Measurements from ENCODE around the gene TGM2. TPM values are rescaled to one million over a fixed set of nuclear protein-coding genes. Genes with fewer than 3 reads are reported as not detected.

TGM2 gene
- total RNA-seq, 4 donors from 2014 or later, result 163 to 385 (median 188) TPM

DNA sequence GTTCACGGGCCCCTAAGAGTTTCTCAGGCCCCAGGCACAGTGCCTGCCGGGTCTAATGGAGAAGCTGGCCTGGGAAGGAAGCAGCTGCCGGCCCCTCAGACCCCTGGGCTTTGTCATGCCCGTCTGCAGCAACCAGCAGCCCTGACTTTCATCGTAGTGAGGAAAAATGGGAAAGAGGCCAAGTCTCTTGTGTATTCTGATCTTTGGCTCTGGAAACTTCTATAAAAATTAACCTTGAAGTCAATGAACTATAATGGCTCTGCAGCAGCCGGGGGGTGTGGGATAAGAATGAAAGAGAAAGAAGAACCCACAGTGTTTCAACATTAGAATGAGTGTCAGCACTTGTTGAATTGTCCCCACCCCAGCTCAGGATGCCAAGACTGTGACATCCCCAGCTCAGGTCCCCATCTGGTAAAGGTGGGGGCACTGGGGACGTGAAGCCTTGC lies 12.9 kb downstream of the TGM2 start:
- Histone ChIP-seq H3K4me3 (peak overlapping the region in 1 of 2 donors; percentile 1), H3K9me3 (no peaks in the 10 kb centered on the region), H3K27ac (peak overlapping the region; percentile 58 to 89 (median 88)), H3K36me3 (peaks cover 0 to 63% of the 10 kb centered on the region in 2 donors), H3K27me3 (no peaks in the 10 kb centered on the region), H3K4me1 (peaks cover 0 to 82% (median 21%) of the 10 kb centered on the region in 3 donors)
- ATAC-seq, result peak; percentile 40
- WGBS, 2 donors (ENCODE audit: low coverage in 1 of 2), result 6 to 9% methylated on average over 5 to 7 of the region's 7 CpGs
- no peak for TF ChIP-seq POLR2A (IDR thresholded peaks at IDR 0.05)
- TF ChIP-seq POLR2AphosphoS5 (IDR thresholded peaks at IDR 0.05), result no peak
- TF ChIP-seq, protein P1, sequence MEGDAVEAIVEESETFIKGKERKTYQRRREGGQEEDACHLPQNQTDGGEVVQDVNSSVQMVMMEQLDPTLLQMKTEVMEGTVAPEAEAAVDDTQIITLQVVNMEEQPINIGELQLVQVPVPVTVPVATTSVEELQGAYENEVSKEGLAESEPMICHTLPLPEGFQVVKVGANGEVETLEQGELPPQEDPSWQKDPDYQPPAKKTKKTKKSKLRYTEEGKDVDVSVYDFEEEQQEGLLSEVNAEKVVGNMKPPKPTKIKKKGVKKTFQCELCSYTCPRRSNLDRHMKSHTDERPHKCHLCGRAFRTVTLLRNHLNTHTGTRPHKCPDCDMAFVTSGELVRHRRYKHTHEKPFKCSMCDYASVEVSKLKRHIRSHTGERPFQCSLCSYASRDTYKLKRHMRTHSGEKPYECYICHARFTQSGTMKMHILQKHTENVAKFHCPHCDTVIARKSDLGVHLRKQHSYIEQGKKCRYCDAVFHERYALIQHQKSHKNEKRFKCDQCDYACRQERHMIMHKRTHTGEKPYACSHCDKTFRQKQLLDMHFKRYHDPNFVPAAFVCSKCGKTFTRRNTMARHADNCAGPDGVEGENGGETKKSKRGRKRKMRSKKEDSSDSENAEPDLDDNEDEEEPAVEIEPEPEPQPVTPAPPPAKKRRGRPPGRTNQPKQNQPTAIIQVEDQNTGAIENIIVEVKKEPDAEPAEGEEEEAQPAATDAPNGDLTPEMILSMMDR (IDR thresholded peaks at IDR 0.05), result no peak
- TF ChIP-seq EP300 (IDR thresholded peaks at IDR 0.05), result no peak

DNA sequence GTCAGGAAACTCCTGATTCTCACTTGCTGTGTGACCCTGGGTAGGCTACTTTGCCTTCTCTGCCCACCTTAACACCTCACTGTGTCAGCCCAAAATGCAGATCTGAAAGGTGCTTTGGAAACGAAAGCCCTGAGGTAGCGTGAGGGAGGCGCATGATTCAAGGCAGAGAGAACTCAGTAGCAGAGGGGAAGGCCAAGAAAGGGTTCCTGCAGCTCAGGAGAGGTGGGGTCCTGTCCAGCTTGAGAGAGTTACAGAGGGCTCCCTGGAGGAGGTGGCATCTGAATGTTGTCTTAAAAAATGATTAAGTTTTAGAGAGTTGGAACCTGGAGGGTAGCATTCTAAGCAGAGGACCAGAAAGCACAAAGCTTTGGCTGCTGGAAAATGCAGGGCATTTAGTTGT lies 13.6 kb downstream of the TGM2 start:
- 88% methylated on average over 3 of the region's 3 CpGs; no CpG with 5 or more reads in 1 of the 2 donors for WGBS, 2 donors (ENCODE audit: low coverage in 1 of 2)
- Histone ChIP-seq H3K4me1 (peaks cover 0 to 75% (median 16%) of the 10 kb centered on the region in 3 donors), H3K36me3 (peaks cover 0 to 70% of the 10 kb centered on the region in 2 donors), H3K27ac (peak overlapping the region in 3 of 4 donors; percentile 88 to 89 (median 89)), H3K27me3 (no peaks in the 10 kb centered on the region), H3K9me3 (no peaks in the 10 kb centered on the region), H3K4me3 (no peak overlapping the region)
- ATAC-seq, result no peak
- TF ChIP-seq EP300 (IDR thresholded peaks at IDR 0.05), result no peak
- TF ChIP-seq POLR2A (IDR thresholded peaks at IDR 0.05), result no peak
- TF ChIP-seq, protein P1 (IDR thresholded peaks at IDR 0.05), result no peak
- no peak for TF ChIP-seq POLR2AphosphoS5 (IDR thresholded peaks at IDR 0.05)

DNA sequence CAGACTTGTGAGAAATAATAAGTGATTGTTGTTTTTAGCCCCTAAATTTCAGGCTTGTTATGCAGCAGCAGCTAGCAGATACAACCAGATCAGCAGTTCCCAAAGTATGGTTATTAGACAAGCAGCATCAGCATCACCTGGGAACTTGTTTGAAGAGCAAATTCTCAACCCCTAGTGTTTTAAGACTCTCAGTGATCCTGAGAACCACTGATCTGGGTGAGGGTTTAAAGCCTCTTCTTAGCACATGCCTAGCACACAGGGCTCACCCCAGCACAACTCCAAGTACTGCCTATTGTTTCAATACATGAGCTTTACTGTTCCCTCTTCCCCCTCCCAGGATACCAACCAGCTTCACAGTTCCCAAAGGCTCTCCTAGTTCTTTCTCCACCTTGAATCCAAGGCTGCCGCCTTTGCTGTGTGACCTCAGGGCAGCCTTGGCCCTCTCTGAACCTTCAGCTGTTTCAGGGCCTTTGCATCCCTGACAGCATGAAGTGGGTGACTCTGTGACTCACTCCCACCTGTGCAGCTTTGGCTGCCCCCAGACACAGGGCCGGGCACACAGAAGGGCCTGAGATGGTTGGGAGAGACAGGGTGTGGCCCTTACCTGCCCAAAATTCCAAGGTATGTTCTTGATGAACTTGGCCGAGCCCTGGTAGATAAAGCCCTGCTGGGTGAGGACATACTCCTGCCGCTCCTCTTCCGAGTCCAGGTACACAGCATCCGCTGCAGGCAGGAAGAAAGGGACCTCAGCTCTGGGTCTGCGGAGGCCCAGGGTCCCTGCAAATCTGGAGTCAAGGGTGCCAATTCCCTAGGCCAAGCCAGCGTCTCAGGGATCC lies 14.5 kb downstream of the TGM2 start:
- no peak for TF ChIP-seq POLR2A (IDR thresholded peaks at IDR 0.05)
- no peak for TF ChIP-seq POLR2AphosphoS5 (IDR thresholded peaks at IDR 0.05)
- no peak for TF ChIP-seq EP300 (IDR thresholded peaks at IDR 0.05)
- TF ChIP-seq, protein P1 (IDR thresholded peaks at IDR 0.05), result no peak
- no peaks in the 10 kb centered on the region for H3K27me3 ChIP-seq
- no peak overlapping the region for H3K4me3 ChIP-seq
- H3K9me3 ChIP-seq, result no peaks in the 10 kb centered on the region
- no peak for ATAC-seq
- peaks cover 0 to 70% of the 10 kb centered on the region in 2 donors for H3K36me3 ChIP-seq
- peak overlapping the region in 2 of 4 donors; percentile 3 to 88 for H3K27ac ChIP-seq
- WGBS, 2 donors (ENCODE audit: low coverage in 1 of 2), result 100% methylated on average over 1 to 3 of the region's 8 CpGs
- H3K4me1 ChIP-seq, result peaks cover 0 to 70% (median 14%) of the 10 kb centered on the region in 3 donors

DNA sequence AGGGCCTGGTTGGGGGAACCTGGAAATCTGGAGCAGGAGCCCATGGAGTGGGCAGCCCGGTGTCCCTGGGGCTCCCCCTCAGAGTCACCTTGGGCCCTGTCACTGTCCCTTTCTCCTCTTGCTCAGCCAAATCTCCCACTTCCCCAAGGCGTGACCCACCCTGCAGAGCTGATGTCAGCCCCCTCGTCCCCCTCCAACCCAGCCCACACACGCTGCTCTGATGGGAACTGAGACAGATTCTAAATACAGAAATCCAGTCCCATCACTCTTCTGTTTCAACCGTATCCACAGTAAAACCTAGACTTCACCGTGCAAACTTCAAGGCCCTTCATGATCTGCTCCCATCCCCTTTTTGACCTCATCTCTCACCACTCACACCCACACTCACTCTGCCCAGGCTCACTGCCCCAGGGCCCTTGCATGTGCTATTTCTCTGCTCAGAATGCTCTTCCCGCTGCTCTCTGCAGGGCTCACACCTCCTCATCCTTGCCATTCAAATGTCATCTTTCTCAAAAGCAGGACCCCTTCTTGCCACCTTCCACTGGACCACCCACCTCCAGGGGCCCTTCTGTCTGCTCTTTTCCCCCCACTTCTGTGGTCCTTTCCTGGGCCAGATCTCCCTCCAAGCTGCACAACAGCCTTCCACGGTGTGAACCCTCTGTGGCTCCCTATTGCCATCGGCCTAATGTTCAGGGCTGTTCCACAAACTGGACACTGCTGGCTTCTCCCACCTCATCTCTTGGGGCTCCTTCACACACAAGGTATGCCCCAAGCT lies 16.6 kb downstream of the TGM2 start:
- H3K4me1 ChIP-seq, result peaks cover 13 to 71% (median 33%) of the 10 kb centered on the region in 3 donors
- no peaks in the 10 kb centered on the region for H3K9me3 ChIP-seq
- H3K4me3 ChIP-seq, result no peak overlapping the region
- peaks cover 0 to 50% of the 10 kb centered on the region in 2 donors for H3K36me3 ChIP-seq
- ATAC-seq, result no peak
- H3K27me3 ChIP-seq, result no peaks in the 10 kb centered on the region
- TF ChIP-seq POLR2AphosphoS5 (IDR thresholded peaks at IDR 0.05) (no peak), EP300 (IDR thresholded peaks at IDR 0.05) (no peak), POLR2A (IDR thresholded peaks at IDR 0.05) (no peak)
- TF ChIP-seq, protein P1 (IDR thresholded peaks at IDR 0.05), result no peak
- peak overlapping the region in 3 of 4 donors; percentile 20 to 48 (median 39) for H3K27ac ChIP-seq
- WGBS, 2 donors (ENCODE audit: low coverage in 1 of 2), result 81 to 82% methylated on average over 5 of the region's 9 CpGs
